GM19193 (cell line): ENCODE results near the gene CYP46A1.

Source experiments
- POLR2A ChIP-seq: IDR thresholded peaks from 4 replicates; pipeline ENCODE4 v1.6.1; 2011; ENCODE audit not compliant: insufficient read depth, insufficient read length; ENCODE audit errors: extremely low read depth

CYP46A1 gene

GRCh38 chr14:99755068-99755405 lies 70.9 kb downstream of the CYP46A1 start:
- no peak for TF ChIP-seq POLR2A

DNA sequence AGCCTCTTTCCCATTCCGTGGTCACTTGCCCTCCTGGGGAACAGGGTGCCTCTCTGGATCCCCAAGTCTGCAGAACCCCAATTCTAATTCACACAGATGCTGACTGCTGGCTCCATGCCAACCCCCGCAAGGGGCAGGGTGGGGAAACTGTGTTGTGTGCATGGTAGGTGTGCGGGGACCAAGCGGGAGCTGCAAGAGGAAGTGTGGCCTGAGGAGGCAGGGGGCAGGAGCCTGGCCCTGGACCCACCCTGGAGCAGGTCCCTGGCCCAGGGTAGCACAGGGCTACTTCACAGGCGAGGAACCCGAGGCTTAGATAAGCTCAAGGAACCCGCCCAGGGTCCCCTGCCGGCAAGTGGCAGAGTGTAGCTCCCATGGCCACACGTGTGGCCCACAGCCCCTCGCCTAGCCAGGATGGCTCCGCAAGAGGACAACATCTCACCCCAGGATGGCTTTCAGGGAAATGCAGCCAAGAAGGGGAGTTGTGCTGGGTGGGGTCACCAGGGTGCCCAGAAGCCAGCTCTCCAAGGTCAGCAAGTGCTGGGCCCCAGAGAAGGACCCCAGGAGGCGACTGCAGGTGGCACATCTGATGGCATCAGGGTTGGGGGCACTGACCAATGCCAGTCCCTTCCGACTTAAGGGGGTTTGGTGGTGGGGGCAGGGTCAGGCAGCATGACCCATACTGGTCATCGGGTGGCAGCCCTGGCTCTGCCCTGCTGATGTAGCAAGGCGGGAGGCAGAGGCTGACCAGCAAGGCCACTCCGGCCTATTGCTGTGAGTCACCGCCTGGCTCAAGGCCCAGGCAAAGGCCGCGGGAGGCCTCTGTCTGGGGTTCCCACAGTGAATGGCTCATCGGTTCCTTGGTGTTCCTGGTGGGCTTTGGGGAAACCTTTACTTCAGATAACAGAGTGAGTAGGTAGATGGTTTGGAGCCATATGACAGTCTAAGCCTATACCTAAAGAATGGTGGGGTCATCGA lies 71.8 kb downstream of the CYP46A1 start:
- TF ChIP-seq POLR2A = no peak

- TF ChIP-seq POLR2A = no peak
Measured at GRCh38 chr14:99756796-99757195, 72.7 kb downstream of the CYP46A1 start.

DNA sequence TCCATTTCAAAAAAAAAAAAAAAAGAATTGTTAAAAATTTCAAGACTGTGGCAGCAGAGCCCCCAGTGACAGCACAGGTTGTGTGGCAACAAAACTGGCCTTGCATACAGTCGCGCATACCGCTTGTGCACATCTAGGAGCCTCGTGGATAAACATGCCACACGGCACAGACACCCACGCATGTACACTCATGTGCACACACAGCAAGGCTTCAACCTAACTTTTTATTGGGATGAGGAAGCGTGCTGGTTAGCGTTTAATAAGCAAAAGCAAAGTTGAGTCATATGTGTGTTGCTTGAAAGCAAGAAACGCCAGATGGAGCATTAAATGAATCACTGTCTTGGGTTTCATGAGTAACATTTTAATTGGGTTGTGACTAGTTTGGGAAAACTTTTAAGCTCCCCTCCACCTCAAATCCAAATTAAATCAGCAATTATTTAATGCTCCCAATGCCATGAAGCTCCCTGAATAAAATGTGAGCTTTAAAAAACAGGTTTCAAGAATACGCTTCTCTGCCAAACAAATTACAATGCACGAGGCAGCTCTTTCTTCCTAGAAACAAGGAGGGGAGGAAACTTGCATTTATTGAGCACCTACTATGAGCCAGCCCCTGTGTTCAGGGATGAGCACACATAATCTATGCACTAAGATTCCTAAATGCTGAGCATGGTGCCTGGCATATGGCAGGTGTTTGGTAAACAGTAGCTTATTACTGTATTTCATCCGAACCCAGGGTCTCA lies 73.4 kb downstream of the CYP46A1 start:
- no peak for TF ChIP-seq POLR2A

DNA sequence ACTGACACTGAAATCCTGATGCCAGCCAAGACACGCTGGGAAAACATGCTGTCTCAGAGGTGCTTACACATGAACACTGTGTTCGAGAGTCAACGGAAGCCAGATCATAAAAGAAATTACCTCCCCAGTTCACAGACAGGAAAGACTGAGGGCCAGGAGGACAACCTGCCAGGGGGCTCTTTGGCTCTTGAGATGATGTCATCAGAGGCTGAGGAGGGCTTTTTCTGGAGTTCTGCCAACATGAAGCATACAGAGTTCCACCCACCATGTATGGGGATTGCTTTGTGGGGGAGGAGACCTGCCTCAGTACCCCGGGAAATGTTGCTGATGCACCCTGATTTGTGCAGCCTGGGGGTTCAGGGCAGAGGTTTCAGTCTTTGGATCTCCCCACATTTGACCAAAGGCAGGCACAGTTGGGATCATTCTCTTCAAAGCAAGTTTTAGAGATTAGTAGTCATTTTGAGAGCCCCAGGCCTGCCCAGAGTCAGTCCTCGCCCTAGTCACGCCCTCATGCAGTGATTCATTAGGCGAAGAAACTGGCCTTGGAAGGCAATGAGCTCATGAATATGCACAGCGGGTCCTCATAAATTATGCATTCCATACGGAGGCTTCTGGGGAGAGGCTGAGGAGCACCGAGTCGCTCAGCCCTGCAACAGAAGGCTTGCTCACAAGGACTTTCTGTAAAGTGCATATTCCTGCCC lies 74.2 kb downstream of the CYP46A1 start:
- no peak for TF ChIP-seq POLR2A

- no peak for TF ChIP-seq POLR2A
Measured at GRCh38 chr14:99758872-99759545, 74.9 kb downstream of the CYP46A1 start.

GRCh38 chr14:99759546-99759925 lies 75.4 kb downstream of the CYP46A1 start:
- no peak for TF ChIP-seq POLR2A

- TF ChIP-seq POLR2A = no peak
Measured at GRCh38 chr14:99760817-99761216, 76.7 kb downstream of the CYP46A1 start.

- no peak for TF ChIP-seq POLR2A
Measured at GRCh38 chr14:99763527-99764221, 79.6 kb downstream of the CYP46A1 start.

- TF ChIP-seq POLR2A = no peak
Measured at GRCh38 chr14:99764222-99764706, 80.2 kb downstream of the CYP46A1 start.

DNA sequence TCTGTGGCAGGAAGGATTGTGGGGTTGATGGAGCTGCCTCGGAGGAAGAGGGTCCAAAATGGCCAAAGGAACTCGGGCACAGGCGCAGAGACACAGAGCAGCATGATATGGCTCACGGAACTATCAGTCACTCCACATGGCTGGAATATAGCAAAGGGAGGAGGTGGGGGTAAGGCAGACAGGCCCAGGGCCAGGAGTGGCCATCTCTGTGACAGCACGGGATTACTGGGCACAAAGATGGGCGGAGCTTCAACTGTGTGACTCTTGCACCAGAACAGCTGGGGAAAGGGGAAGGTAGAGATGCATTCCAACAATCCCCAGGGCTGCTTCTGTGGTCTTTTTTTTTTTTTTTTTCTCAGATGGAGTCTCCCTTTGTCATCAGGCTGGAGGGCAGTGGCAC lies 84.3 kb downstream of the CYP46A1 start:
- no peak for TF ChIP-seq POLR2A

DNA sequence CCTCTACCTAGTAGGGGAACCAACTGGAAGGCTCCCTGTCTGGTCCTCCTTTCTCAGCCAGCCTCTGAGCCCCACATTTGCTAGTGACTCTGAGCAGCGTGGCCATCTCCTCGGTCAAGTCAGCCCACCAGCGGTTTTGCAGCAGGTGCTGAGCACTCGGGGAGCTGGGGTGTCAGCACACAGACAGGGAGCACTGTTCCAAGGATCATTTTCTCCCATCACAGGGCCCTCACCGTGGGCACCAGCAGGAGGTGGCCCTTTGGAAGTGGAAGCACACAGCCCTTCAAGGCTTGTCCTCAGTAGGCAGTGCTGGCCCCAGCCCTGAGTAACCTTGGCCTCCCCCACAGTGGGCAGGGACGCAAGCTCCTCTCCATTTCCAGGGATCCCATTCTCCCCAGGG lies 85.0 kb downstream of the CYP46A1 start:
- TF ChIP-seq POLR2A = no peak

- no peak for TF ChIP-seq POLR2A
Measured at GRCh38 chr14:99769799-99770198, 85.7 kb downstream of the CYP46A1 start.
